SK-N-SH (cell line): ENCODE measurements around the gene PSMC3. TPM values are rescaled to one million over a fixed set of nuclear protein-coding genes. Genes with fewer than 3 reads are reported as not detected.

ENCODE experiments used
- CTCF ChIA-PET: fragments of 300-600, 350-600 bp; formaldehyde crosslinking; extraction: SDS; loops from one replicate; lab custom pipeline; 2021; lab: Yijun Ruan, JAX
- POLR2A ChIA-PET: fragments of 350-600 bp; sonication (Branson Sonifier 250); formaldehyde crosslinking; extraction: SDS; loops from one replicate; lab custom pipeline; 2020; ENCODE audit warnings: antibody characterized with exemption, inconsistent platforms; lab: Yijun Ruan, JAX
- DNase-seq: peaks from one replicate; pipeline ENCODE4 v3.0.0; 2012
- H2AFZ ChIP-seq: fragments of 200-600 bp; sonication (generic); 2 replicates; pipeline ENCODE4 v1.8.1; 2016; ENCODE audit warnings: antibody characterized with exemption, mild to moderate bottlenecking, low read depth
- H3F3A ChIP-seq: fragments of 200-600 bp; sonication (generic); replicated peaks from 2 replicates; pipeline ENCODE3; 2016; ENCODE audit warnings: antibody characterized with exemption, mild to moderate bottlenecking; ENCODE audit not compliant: insufficient read depth
- H3K27ac ChIP-seq, 2 experiments: fragments of 200-500 bp in 1 of 2; fragments of 200-600 bp in 1 of 2; sonication (Bioruptor generic) in 1 of 2; sonication (generic), shearing (Covaris generic) in 1 of 2; 2 replicates each; pipeline versions ENCODE4 v1.5.1 to v1.6.1; 2014 to 2016; ENCODE audit warnings: low read depth in 2 of 2, inconsistent platforms in 1 of 2, low read length in 1 of 2, mild to moderate bottlenecking in 1 of 2, mixed read lengths in 1 of 2
- H3K27me3 ChIP-seq: fragments of 200-600 bp; sonication (generic), shearing (Covaris generic); 2 replicates; pipeline ENCODE4 v1.6.1; 2016; ENCODE audit warnings: mixed run types; ENCODE audit not compliant: insufficient read depth
- H3K36me3 ChIP-seq, 2 experiments: fragments of 200-500 bp in 1 of 2; fragments of 200-600 bp in 1 of 2; sonication (Bioruptor generic) in 1 of 2; sonication (generic) in 1 of 2; replicated peaks in 1 of 2; 2 replicates each; pipeline versions ENCODE3 to v1.5.1; 2014 to 2016; ENCODE audit warnings: low read length in 1 of 2, mild to moderate bottlenecking in 1 of 2; ENCODE audit not compliant: insufficient read depth in 2 of 2, control insufficient read depth in 1 of 2
- H3K4me1 ChIP-seq, 2 experiments: fragments of 200-500 bp in 1 of 2; fragments of 200-600 bp in 1 of 2; sonication (Bioruptor generic) in 1 of 2; sonication (generic), shearing (Covaris generic) in 1 of 2; 2 replicates each; pipeline versions ENCODE4 v1.5.1 to v1.6.1; 2014 to 2016; ENCODE audit warnings: low read depth in 1 of 2, low read length in 1 of 2, mixed run types in 1 of 2; ENCODE audit not compliant: insufficient read depth in 2 of 2, control insufficient read depth in 1 of 2
- H3K4me2 ChIP-seq: fragments of 200-600 bp; sonication (generic), shearing (Covaris generic); 2 replicates; pipeline ENCODE4 v1.6.1; 2017; ENCODE audit warnings: mixed run types
- H3K4me3 ChIP-seq, 2 experiments: fragments of 200-500 bp in 1 of 2; fragments of 200-600 bp in 1 of 2; sonication (Bioruptor generic) in 1 of 2; sonication (generic), shearing (Covaris generic) in 1 of 2; 2 replicates each; pipeline versions ENCODE4 v1.5.1 to v1.8.1; 2014 to 2016; ENCODE audit warnings: low read depth in 2 of 2, inconsistent platforms in 1 of 2, low read length in 1 of 2, mild to moderate bottlenecking in 1 of 2, mixed read lengths in 1 of 2, moderate library complexity in 1 of 2
- H3K79me2 ChIP-seq: fragments of 200-600 bp; sonication (generic); 2 replicates; pipeline ENCODE4 v1.8.1; 2017; ENCODE audit warnings: mild to moderate bottlenecking; ENCODE audit not compliant: insufficient read depth
- H3K9ac ChIP-seq: fragments of 200-600 bp; sonication (generic); 2 replicates; pipeline ENCODE4 v1.6.1; 2017; ENCODE audit warnings: mixed run types
- H3K9me2 ChIP-seq: fragments of 200-600 bp; sonication (generic); 2 replicates; pipeline ENCODE4 v1.6.1; 2017; ENCODE audit warnings: mixed run types
- H3K9me3 ChIP-seq: fragments of 200-600 bp; sonication (generic); 2 replicates; pipeline ENCODE4 v1.6.1; 2017; ENCODE audit warnings: mixed run types, mild to moderate bottlenecking, moderate library complexity
- H4K20me1 ChIP-seq: fragments of 200-600 bp; sonication (generic); 2 replicates; pipeline ENCODE4 v1.6.1; 2017; ENCODE audit warnings: mild to moderate bottlenecking, mixed run types; ENCODE audit not compliant: insufficient read depth
- CHD2 ChIP-seq: fragments of 150-350 bp; IDR thresholded peaks from 2 replicates; pipeline ENCODE4 v1.6.1; 2018; ENCODE audit warnings: low read length; ENCODE audit not compliant: partially characterized antibody
- EP300 ChIP-seq, 2 experiments: IDR thresholded peaks; 2 replicates each; pipeline versions ENCODE4 v1.4.0 to v1.6.1; 2012; ENCODE audit warnings: borderline replicate concordance in 1 of 2, low read depth in 1 of 2, low read length in 1 of 2
- EZH2phosphoT487 ChIP-seq: fragments of 200-600 bp; sonication (generic); IDR thresholded peaks from 2 replicates; pipeline ENCODE4 v1.6.1; 2017; ENCODE audit warnings: low read depth, mixed run types, mild to moderate bottlenecking, antibody characterized with exemption, moderate library complexity, borderline replicate concordance
- FOSL2 ChIP-seq: IDR thresholded peaks from 2 replicates; pipeline ENCODE4 v1.4.0; 2012; ENCODE audit warnings: low read depth, mild to moderate bottlenecking, moderate library complexity, borderline replicate concordance
- GABPA ChIP-seq: IDR thresholded peaks from 2 replicates; pipeline ENCODE4 v1.4.0; 2012; ENCODE audit warnings: low read depth, mild to moderate bottlenecking
- GATA2 ChIP-seq: sonication (generic); formaldehyde crosslinking; IDR thresholded peaks from 2 replicates; pipeline ENCODE4 v1.5.0; 2020; ENCODE audit warnings: mild to moderate bottlenecking, missing genetic modification reagents
- MXI1 ChIP-seq: IDR thresholded peaks from 2 replicates; pipeline ENCODE4 v1.6.1; 2012; ENCODE audit warnings: mild to moderate bottlenecking, low read depth, low read length, improper control_type of control experiment
- NFIC ChIP-seq: IDR thresholded peaks from 2 replicates; pipeline ENCODE4 v1.4.0; 2012; ENCODE audit warnings: borderline replicate concordance
- NRF1 ChIP-seq: IDR thresholded peaks from 2 replicates; pipeline ENCODE4 v1.6.1; 2012; ENCODE audit warnings: low read depth, mild to moderate bottlenecking, low read length
- RAD21 ChIP-seq: IDR thresholded peaks from 2 replicates; pipeline ENCODE4 v1.6.1; 2012; ENCODE audit warnings: mild to moderate bottlenecking, low read length
- RCOR1 ChIP-seq: fragments of 150-350 bp; IDR thresholded peaks from 2 replicates; pipeline ENCODE4 v1.6.1; 2017; ENCODE audit warnings: antibody characterized with exemption, low read length
- RXRA ChIP-seq: IDR thresholded peaks from 2 replicates; pipeline ENCODE4 v1.4.0; 2012; ENCODE audit warnings: low read depth, mild to moderate bottlenecking, borderline replicate concordance
- SIN3A ChIP-seq: IDR thresholded peaks from 2 replicates; pipeline ENCODE4 v1.6.1; 2012; ENCODE audit warnings: low read depth, mild to moderate bottlenecking, low read length, moderate library complexity, borderline replicate concordance
- TAF1 ChIP-seq: IDR thresholded peaks from 2 replicates; pipeline ENCODE4 v1.6.1; 2012; ENCODE audit warnings: low read depth, mild to moderate bottlenecking, low read length, moderate library complexity, borderline replicate concordance
- TEAD4 ChIP-seq: IDR thresholded peaks from 2 replicates; pipeline ENCODE4 v1.4.0; 2012; ENCODE audit warnings: mild to moderate bottlenecking, borderline replicate concordance; ENCODE audit not compliant: insufficient read depth
- YY1 ChIP-seq: IDR thresholded peaks from 2 replicates; pipeline ENCODE4 v1.4.0; 2012; ENCODE audit warnings: low read depth, mild to moderate bottlenecking
- WGBS: methylation state at CpG from one replicate; pipeline ENCODE4 v1.1.6; 2017; ENCODE audit warnings: low lambda C conversion rate; 5-methylcytosine and 5-hydroxymethylcytosine counted together
- polyA plus RNA-seq, 3 experiments: library from polyadenylated mRNA; depleted of rRNA; stranded (reverse); fragments of >200 nt; gene quantifications; 2 replicates each; pipeline ENCODE4 v1.2.3, GENCODE V29; 2012
- TF ChIP-seq, protein P1 (sequence below): IDR thresholded peaks from 2 replicates; pipeline ENCODE4 v1.4.0; 2012; ENCODE audit warnings: low read depth, borderline replicate concordance
- TF ChIP-seq, protein P2 (sequence below): IDR thresholded peaks from 2 replicates; pipeline ENCODE4 v1.6.1; 2012; ENCODE audit warnings: mild to moderate bottlenecking, low read depth, low read length, moderate library complexity
- TF ChIP-seq, protein P3 (sequence below): fragments of 150-350 bp; IDR thresholded peaks from 2 replicates; pipeline ENCODE4 v1.6.1; 2017; ENCODE audit warnings: antibody characterized with exemption, low read length, low read depth, borderline replicate concordance

Gene PSMC3
- polyA plus RNA-seq, 1 of the 3 experiments (the other 2 are of a cell fraction), result 184 TPM

DNA sequence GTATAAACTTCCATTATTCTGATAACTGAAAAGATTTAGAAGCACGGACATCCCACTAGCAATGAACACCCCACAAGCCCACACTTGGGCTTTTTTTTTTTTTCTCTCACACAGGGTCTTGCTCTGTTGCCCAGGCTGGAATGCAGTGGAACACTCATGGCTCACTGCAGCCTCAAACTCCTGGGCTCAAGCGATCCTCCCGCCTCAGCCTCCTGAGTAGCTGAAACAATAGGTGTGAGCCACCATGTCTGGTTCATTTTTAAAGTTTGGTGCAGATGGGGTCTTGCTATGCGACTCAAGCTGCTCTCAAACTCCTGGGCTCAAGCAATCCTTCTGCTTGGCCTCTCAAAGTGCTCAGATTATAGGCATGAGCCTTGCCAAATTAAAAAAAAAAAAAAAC is 19.6 kb upstream of the PSMC3 start:
- Histone ChIP-seq H3F3A (no peaks in the 10 kb centered on the region), H3K27ac (no peak overlapping the region), H3K4me1 (peaks cover 0 to 11% of the 10 kb centered on the region in 2 experiments; a peak in 1 of 4 replicates), H3K36me3 (no peaks in the 10 kb centered on the region), H3K79me2 (no peaks in the 10 kb centered on the region), H3K9ac (no peak overlapping the region), H3K4me2 (no peak overlapping the region), H3K9me3 (no peaks in the 10 kb centered on the region), H2AFZ (no peak overlapping the region), H3K27me3 (no peaks in the 10 kb centered on the region), H3K4me3 (no peak overlapping the region), H3K9me2 (no peaks in the 10 kb centered on the region), H4K20me1 (no peaks in the 10 kb centered on the region)
- no peak for DNase-seq
- POLR2A ChIA-PET, result no interaction called here
- TF ChIP-seq GABPA (no peak), YY1 (no peak), TAF1 (no peak), TEAD4 (no peak), SIN3A (no peak), RCOR1 (no peak)
- TF ChIP-seq, protein P1, sequence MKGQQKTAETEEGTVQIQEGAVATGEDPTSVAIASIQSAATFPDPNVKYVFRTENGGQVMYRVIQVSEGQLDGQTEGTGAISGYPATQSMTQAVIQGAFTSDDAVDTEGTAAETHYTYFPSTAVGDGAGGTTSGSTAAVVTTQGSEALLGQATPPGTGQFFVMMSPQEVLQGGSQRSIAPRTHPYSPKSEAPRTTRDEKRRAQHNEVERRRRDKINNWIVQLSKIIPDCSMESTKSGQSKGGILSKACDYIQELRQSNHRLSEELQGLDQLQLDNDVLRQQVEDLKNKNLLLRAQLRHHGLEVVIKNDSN, result no peak
- TF ChIP-seq, protein P2, sequence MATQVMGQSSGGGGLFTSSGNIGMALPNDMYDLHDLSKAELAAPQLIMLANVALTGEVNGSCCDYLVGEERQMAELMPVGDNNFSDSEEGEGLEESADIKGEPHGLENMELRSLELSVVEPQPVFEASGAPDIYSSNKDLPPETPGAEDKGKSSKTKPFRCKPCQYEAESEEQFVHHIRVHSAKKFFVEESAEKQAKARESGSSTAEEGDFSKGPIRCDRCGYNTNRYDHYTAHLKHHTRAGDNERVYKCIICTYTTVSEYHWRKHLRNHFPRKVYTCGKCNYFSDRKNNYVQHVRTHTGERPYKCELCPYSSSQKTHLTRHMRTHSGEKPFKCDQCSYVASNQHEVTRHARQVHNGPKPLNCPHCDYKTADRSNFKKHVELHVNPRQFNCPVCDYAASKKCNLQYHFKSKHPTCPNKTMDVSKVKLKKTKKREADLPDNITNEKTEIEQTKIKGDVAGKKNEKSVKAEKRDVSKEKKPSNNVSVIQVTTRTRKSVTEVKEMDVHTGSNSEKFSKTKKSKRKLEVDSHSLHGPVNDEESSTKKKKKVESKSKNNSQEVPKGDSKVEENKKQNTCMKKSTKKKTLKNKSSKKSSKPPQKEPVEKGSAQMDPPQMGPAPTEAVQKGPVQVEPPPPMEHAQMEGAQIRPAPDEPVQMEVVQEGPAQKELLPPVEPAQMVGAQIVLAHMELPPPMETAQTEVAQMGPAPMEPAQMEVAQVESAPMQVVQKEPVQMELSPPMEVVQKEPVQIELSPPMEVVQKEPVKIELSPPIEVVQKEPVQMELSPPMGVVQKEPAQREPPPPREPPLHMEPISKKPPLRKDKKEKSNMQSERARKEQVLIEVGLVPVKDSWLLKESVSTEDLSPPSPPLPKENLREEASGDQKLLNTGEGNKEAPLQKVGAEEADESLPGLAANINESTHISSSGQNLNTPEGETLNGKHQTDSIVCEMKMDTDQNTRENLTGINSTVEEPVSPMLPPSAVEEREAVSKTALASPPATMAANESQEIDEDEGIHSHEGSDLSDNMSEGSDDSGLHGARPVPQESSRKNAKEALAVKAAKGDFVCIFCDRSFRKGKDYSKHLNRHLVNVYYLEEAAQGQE, result no peak
- 95% methylated on average over 4 of the region's 4 CpGs for WGBS
- CTCF ChIA-PET, result interaction anchor here (0.7 to 1.5 kb wide), 3 partner anchors 8 to 478 kb away, joined by 3 to 6 read pairs (median 3); no protein-coding TSS in a partner anchor

DNA sequence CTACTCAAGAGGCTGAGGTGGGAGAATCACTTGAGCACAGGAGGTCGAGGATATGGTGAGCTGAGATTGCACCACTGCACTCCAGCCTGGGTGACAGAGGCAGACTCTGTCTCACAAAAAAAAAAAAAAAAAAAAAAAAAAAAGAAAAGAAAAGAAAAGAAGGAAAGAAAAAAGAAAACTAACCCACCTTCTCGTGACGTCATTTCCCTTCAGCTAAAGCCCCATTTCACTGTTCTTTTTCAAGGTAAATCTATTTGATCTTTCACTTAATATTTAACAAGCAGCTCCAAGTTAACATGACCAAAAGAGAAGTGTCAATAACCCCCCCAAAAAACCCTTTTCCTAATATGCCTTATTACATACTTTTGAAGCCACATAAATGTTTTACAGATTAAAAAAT is 17.6 kb upstream of the PSMC3 start:
- Histone ChIP-seq H3K79me2 (no peaks in the 10 kb centered on the region), H3K36me3 (no peaks in the 10 kb centered on the region), H3K9ac (no peak overlapping the region), H3K9me2 (no peaks in the 10 kb centered on the region), H3K4me2 (no peak overlapping the region), H3K27me3 (no peaks in the 10 kb centered on the region), H3K4me1 (no peaks in the 10 kb centered on the region; a peak in 1 of 4 replicates), H3K9me3 (no peaks in the 10 kb centered on the region), H4K20me1 (no peaks in the 10 kb centered on the region), H3K4me3 (no peak overlapping the region), H2AFZ (no peak overlapping the region), H3K27ac (no peak overlapping the region), H3F3A (no peaks in the 10 kb centered on the region)
- POLR2A ChIA-PET, result no interaction called here
- DNase-seq, result no peak
- TF ChIP-seq EP300 (IDR thresholded peaks at IDR 0.05; ENCODE audit: borderline replicate concordance in 1 of 2, low read depth in 1 of 2, low read length in 1 of 2) (no peak), NFIC (no peak), GABPA (no peak), EZH2phosphoT487 (no peak), NRF1 (no peak), RXRA (no peak), FOSL2 (no peak), CHD2 (no peak), SIN3A (no peak), TEAD4 (no peak), MXI1 (no peak), GATA2 (CRISPR knock-in tag) (no peak), RAD21 (no peak)
- TF ChIP-seq, protein P3, sequence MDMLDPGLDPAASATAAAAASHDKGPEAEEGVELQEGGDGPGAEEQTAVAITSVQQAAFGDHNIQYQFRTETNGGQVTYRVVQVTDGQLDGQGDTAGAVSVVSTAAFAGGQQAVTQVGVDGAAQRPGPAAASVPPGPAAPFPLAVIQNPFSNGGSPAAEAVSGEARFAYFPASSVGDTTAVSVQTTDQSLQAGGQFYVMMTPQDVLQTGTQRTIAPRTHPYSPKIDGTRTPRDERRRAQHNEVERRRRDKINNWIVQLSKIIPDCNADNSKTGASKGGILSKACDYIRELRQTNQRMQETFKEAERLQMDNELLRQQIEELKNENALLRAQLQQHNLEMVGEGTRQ, result no peak
- CTCF ChIA-PET, result interaction anchor here (1.4 to 3.1 kb wide), 5 partner anchors 10 to 109 kb away, joined by 4 to 16 read pairs (median 6); partner anchors contain the start of gene CELF1
- WGBS, result 96% methylated on average over 3 of the region's 3 CpGs
